Medulla oblongata (tissue), 1 donor: ENCODE results near the gene SST.

Experiments used
- DNase-seq: peaks from one replicate; pipeline ENCODE4 v3.0.0-alpha.2; 2015; ENCODE audit errors: extremely low spot score

SST gene

DNA sequence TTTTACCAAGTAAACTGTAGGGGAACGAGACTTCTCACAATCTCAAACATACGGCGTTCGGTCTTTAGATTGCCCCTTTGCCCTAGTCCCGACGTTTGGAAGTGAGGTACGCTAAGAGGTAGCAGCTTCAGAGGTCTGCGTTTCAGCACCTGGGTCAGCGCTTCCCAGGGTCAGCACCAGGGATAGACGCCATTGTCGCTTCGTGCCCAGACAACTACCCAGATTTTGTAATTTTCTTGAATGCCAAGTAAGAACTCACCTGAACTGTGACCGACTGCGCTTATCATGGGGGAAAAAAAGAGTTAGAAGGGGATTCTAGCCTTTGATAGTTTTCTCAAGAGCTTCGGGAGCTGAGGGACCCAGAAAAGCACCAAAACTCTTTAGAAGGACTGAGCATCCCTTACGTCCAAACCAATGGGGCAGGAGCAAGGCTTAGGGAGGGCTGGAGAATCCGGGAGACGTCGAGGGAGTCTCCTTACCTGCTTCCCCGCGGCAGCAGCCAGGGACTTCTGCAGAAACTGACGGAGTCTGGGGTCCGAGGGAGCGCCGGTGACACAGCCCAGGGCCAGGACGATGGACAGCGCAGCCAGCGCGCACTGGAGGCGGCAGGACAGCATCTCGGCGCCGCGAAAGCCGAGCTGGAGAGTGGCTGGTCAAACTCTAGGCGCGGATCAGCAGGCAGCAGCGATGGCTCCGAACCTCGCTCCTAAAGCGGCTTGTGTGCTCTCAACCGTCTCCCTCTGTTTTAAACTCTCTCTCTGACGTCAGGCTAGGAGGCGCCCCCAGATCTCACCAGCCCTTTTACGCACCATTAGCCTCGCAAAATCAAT, at the start of gene SST:
Gene SST (minus strand): TSS at position 720 of the 830 bp plus-strand sequence. CDS start 103 bp downstream, at position 617.
- no peak for DNase-seq

DNA sequence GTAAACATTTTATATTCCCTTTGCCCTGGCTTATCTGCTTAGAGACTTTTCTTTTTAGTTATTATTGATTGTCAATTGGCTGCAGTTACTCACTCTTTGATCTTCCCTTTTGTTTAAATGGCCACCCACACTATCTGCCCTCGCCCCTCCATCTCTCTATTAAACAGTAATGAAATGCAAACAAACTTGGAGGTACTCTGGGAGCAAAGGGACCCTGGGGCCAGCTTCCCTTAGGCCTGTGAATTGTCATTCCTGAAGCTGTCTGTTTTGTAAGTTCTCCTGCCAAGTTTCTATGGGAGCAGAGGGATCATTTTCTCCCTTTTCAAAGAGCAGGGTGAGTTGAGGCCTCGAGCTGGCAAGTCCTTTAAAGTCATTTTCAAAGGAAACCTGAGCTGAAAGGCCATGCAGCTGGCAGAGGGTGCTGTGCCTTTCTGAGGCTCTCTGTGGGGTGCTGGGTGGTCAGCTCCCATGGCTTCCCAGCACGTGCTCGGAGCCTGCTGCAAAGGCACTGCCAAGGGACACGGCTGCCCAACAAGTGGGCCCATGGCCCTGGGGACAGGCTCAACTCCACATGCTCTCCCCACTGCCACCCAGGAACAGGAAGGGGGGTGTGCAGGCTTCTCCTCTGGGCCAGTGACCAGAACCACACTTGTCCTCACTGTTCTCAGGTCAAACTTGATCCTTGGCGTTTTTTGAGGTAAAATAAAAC, 49.6 kb upstream of the SST start:
- DNase-seq: peak; percentile 78

DNA sequence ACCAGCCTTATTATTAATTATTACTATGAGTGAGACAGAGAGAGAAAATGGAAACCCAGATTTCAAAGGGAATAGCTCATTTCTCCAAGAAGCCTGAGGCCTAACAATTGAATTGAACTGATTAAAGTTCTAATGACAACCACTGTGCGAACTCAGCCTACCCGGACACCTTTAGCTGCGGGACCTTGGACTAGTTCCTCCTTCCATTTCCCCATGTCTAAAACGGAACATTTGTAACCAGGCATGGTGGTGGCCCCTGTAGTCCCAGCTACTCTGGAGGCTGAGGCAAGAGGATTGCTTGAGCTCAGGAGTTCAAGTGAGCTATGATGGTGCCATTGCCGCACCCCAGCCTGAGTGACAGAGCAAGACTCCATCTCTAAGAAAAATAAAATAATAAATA, 48.6 kb upstream of the SST start:
- DNase-seq: no peak

DNA sequence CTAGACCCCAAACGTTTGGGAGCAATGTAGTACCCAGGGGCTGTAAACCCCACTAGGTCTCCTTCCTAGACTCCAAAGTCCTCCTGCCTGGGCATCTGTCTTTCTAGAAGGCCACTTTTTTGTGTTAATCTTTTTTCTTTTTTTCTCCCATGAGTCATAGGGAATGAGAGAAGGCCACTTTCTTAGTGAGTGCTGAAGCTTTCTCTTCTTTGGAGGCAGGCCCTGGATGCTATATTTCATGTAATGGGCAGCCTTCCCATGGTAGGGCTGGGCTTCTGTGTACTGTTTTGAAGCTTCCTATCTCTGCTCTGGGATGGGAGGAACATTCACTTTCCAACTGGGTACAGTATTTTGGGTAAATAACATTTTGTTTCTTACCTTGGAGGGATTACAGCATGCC, 47.4 kb upstream of the SST start:
- no peak for DNase-seq

DNA sequence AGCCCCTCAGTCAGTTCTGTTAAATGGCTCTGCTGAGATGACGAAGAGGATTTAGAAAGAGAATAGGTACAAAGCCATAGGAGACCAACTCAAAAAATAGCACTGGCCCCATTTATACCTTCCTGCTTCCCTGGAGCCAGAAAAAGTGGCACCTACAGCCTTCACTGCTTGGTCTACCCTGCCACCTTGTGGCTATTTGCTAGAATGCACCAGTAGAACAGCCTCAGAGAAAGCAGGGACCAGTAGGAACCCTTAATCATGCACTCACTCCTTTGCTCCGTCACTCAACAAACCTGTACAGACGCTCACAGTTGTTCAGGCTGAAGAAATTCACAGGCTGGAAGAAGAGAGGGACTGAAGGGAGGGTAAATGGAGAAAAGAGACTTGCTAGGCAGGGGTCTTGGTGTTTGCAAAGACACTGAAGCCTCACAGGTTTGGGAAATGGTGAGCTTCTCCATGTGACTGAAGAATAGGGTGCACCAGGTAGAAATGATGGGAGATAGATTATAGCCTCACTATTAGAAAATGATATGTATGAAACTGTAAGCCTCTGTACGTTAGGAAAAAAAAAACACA, 44.3 kb upstream of the SST start:
- DNase-seq: peak; percentile 93

DNA sequence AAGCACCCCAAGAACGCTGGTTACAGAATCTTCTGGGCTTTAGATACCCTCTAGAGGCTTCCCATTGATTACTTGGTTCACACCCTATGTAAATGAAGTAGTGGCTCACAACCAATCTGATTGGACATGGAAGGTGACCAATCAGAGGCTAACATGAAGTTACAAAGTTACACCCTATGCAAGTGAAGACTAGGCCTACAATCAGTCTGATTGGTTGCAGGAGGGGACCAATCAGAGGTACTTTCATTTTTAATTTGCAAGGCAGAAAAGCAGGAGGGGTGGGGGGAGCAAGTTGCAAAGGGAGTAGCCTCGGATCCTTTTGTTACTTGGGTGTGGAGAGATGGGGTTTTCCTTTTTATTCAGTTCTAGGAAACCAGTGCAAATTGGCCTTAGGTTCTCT, 43.3 kb upstream of the SST start:
- no peak for DNase-seq

DNA sequence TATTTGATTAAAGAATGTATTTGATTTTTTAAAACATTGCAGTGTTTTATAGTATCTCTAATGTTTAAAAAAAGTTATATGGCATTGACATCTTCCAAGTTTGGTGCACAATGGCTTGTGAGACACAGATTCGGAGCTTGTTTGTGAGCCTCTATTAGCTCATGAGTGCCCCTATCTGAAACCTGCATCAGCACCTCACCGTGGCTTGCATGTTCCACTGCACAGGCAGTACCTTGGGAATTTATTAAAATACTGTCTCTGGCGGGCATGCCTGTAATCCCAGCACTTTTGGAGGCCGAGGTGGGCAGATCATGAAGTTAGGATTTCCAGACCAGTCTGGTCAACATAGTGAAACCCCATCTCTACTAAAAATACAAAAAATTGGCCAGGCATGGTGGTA, 39.0 kb upstream of the SST start:
- DNase-seq: no peak

DNA sequence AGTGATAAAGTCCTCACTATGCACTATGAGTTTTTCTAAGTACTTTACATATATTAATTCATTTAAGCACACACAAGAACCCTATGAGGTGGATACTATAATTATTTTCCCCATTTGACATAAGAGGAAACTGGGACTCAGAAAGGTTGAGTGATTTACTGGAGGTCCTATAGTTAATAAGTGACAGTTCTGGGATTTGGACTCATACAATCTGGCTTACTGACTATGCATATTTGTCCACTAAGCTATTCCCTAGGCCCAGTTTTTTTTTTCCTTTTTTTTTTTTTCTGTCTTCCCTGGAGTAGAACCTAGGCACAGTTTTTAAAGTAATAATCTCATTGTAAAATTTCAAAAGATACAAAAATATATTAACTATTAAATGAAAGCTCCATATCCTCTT, 38.5 kb upstream of the SST start:
- DNase-seq: no peak

DNA sequence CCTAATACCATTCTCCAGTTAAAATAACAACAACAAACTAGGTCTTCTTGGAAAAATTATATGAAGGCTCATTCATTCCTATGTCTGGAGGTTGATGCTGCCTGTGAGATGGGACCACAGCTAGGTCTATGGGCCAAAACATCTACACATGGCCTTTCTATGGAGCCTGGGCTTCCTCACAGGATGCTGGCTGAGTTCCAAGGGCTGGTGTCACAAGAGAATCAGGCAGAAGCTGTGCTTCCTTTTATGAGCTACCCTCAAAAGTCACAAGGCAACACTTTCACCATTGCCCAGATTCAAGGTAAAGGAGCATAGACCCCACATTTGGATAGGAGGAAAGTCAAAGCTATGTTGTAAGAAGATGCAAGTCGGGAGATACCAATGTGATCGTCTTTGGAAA, 36.8 kb upstream of the SST start:
- DNase-seq: peak; percentile 74

DNA sequence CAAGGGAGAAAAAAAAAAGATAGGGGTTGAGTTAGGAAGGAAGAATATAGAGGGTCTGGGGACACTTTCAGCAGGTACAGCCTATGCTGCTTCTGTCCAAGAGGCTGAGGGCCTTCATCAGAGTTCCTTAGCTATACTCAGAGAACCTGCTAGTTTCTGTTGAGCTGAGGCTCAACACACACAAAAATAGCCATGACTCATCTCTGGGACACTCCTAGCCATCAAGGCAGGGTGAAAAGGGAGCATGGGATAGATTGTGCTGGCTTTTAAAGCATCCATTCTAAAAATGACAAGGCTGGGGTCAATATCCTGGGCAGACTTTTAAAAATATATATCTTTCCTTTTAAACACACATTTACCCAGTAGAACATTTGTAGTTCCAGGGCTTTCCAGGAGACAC, 35.0 kb upstream of the SST start:
- DNase-seq: no peak

DNA sequence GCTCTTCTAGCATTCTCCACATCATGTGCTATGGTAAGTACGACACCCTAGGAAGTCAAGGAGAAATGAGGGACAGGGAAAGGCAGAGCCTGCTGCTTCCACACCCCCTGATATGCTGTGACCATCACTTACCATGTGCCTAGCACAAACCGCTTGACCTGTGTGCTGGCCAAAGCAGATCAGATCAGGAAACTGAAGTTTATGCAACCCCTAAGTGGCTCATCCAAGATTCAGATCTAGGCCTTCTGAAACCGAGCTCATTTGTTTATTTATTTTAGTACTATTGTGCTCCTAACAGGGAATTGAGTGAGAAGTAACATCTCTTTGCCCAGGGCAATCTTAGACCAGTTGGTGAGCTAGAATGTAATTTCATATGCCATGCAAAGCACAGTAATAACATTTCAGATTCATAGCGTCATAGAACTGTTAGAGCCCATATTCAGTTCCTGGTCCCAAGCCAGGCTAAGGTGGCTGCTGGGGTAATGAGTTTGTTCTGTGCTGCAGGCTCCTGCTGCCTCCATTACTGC, 32.4 kb upstream of the SST start, which contains the start of gene RTP2:
Gene RTP2 (minus strand): TSS at position 51 of the 527 bp plus-strand sequence. CDS start 429 bp downstream, outside the sequence.
- no peak for DNase-seq

DNA sequence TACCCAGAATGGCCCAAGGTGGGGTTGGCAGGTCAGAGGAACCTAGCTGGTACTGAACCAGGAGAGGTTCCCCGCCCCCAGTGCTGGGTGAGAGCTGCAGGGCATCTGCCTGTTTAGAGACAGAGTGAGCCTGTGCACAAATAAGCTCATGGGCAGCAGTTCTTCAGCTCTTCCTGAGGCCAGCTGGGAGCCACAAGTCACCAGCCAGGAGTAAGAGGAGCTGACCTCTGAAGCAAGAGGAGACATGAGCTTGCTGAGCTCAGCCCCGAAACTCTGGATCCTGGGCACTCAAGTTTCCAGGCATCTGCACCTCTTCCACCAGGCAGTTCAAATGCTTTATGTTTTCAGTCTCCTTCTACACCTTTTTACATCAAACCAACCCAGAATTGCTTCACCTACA, 30.1 kb upstream of the SST start:
- DNase-seq: no peak

DNA sequence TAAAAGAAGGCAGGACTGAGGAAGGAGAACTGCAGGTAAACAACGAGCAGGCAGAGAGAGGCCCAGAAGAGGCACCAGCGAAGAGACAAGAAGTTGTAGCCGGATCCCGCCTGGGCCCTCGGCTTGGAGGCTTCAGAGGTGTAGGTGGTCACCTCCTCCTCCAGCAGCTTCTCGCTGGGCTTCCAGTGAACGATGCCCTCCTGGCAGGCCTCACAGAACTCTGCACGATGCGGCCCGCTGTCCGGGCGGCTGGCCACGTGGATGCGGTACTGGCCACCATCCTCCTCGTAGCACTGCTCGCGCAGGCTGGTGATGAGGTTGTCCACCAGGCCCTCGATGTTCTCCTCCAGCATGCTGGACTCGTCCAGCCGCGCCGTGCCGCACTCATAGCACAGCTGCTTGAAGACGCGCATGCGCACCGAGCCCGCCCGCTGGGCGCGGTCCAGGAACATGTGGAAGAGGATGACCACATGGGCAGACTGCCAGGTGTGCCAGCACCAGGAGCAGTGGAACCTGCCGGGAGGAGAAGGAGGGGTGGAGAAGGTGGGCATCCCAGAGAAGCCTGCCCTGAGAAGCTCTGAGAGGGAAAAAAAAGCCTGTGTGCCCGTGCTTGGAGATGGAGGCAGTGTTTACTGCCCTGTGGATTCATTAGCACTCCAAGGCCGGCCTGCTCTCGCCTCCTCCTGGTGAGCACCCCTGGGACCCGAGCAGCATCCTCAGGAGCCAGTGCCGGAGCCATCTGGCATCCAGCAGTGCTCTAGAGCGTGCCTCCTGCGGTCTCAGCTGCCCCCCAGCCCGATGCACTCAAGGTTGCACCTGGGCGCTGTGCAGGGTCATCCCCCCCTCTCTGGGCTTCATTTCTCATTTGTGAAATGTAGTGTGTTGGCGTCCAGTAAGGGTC, 28.6 kb upstream of the SST start:
- no peak for DNase-seq

DNA sequence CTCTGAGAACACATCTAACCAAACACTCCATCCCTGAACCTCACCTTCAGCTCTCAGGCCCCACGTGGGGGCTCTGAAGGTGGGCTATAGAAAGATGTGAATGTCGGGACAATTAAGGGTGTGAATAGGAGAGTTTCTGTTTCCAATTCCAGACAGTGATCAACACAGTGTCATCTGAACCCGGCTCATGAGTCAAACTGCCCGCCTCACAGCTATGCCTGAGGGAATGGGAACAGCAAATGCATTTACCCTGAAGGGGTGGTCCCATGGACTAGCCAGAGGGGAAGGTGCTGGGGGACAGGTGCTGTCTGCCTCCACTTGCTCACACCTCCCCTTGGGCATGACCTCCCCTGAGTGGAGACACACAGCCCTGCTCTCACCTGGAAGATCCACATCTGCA, 25.8 kb upstream of the SST start:
- DNase-seq: no peak

DNA sequence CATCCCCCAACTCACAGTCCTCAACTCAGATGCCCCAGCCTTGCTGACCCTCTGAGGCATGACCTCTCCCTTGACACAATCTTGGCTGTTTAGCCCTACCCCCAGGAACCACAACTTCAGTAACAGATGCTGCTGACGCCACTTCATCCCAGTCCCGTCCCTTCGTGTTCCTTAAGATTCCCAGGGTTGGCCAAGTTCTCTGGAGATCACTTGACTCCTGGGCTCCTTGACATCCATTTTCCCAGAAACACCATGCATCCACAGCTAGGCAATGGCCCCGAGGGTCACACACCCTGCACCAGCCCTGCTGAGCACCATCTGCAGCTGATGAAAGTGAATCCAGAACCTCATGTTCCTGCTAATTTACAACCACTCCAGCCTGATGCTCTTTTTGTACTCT, 25.3 kb upstream of the SST start:
- DNase-seq: no peak

DNA sequence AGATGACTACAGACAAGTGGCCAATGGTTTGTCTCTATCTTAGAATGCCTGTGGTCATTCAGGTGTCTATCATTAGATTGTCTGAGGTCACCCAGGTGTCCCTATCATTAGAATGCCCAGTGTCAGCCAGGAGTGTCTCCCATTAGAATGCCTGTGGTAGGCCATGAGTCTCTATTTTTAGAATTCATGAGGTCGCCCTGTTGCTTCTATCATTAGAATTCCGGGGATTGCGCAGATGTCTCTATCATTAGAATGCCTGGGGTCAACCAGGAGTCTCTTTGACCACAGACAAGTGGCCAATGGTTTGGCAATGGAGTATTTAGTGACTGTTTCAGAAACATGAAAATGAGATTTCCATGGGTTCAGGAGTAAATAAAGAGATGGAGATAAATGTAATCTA, 24.6 kb upstream of the SST start:
- DNase-seq: no peak

DNA sequence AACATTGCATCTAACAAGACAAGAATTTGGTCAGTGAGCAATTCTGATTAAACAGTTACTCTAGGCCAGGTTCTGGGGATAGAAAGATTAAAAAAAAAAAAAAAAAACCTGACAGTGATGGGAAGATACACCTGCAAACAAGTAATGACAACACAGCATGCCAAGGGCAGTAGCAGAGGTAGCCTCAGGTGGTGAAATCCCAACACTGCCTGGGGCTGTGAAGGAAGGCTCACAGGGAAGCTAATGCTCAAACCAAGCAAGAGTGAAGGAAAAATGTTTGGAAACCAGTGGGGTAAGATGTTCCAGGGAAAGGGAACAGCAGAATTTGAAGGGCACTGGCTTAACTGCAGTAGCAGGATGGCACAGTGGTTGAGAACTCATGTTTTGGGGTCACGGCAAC, 23.2 kb upstream of the SST start:
- DNase-seq: no peak

DNA sequence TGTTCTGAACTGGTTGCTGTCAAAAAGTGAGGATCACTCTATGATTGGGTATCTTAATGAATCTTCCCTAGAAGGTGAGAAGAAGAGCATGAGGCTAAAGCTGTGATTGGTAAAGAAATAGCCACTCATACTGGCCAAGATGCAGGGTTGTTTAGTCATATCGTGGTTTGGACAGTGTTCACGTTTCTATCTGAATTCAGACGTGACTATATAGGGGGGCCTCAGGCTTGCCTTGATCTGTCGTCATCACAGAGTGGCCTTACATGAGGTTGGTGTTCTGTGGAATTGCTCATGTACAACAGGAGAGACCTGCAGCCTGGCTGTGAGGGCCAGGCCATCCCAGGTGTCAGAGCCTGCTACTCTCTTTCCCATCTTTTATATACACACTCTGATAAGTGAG, 19.8 kb upstream of the SST start:
- no peak for DNase-seq

DNA sequence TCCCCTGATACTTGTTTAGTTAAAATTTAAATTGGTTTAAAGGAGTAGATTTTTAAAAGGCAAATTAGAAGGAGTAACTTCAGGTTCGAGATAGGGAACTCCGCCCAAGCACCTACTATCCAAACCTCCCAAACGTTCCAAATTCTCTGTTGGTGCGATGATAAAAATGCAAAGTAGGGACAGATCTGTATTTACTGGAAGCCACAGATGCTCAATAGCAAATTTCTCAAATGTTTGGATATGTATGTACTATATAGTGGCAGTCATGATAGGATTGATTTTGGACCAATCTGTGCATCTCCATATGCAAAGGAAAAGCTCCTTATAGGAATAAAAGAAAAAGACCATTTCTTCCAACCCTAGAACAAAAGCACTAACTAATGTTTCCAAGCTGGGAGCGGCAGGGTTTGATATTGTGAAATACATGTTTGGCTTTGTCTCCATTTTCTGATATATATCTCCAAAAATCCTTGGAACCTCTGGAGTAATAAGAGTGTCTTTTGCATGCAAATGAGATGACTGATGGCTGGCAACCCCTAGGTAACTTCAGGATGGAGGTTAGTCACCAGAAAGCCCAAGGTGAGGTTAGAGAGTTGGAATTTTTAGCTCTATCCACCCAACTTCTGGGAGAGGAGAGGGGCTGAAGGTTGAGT, 16.6 kb upstream of the SST start:
- no peak for DNase-seq

DNA sequence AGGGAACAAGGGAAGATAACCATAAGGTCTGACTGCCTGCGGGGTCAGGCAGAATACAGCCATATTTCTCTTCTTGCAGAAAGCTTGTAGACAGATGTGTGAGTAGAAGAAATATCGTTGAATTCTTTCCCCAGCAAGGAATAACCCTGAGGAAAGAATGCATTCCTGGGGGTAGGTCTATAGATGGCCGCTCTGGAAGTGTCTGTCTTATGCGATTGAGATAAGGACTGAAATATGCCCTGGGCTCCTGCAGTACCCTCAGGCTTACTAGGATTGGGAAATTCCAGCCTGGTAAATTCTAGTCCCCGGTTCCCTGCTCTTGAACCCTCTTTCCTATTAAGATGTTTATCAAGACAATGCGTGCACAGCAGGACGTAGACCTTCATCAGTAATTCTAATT, 15.8 kb upstream of the SST start:
- no peak for DNase-seq

DNA sequence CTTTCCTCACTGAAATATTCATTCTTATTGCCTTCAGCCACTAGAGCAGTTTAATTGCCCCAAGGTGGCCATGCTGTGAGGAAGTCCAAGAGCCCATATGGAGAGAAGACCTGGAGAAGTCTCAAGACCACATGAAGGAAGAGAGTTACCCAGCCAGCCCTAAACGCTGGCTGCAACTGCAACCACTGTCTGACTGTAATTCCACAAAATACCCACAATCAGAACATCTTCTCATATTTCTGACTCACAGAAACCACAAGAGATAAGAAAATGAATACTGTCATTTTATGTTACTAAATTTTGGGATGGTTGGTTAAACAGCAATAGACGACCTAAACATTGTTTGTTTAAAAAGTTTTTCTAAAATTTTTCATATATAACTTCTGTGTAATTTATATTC, 14.7 kb upstream of the SST start:
- DNase-seq: no peak
